GM23248 (cell line): ENCODE results near the gene SEC31A.

Experiments
- EZH2 ChIP-seq: fragments of 200-600 bp; sonication (generic); IDR thresholded peaks from 2 replicates; pipeline ENCODE4 v1.6.1; 2018; ENCODE audit warnings: antibody characterized with exemption, mild to moderate bottlenecking; ENCODE audit not compliant: insufficient read depth, poor library complexity, severe bottlenecking
- EZH2phosphoT487 ChIP-seq: fragments of 200-600 bp; sonication (generic); IDR thresholded peaks from 2 replicates; pipeline ENCODE4 v1.6.1; 2018; ENCODE audit warnings: antibody characterized with exemption, moderate library complexity, mild to moderate bottlenecking, low read depth; ENCODE audit not compliant: insufficient read depth

DNA sequence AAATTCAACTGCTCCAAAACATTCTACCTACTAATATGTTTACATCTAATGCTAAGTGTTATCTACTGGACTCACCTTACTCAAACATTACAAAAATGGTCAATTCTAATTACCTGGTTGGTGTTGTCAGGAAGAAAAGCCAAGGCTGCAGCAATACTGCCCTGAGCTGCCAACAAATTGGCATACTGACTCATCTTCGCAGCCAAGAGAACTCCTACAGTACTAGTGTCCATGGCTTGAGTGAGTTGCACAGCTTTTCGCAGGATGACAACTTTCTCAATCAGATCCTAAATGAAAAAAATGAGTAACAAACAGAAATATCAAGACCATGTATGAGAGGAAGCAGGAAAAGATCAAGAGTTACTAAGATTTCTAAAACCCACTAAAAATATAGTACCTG is 39.6 kb downstream of the SEC31A start:
- TF ChIP-seq EZH2 (no peak), EZH2phosphoT487 (no peak)
